Hematopoietic multipotent progenitor cell treated with erythropoietin and hydrocortisone succinate and interleukin-3 and kit ligand, for 6 days (in vitro differentiated cells): ENCODE data around the gene GRAP2.

Experiments used
- DNase-seq: peaks from one replicate; pipeline ENCODE4 v3.0.0-alpha.2; 2015

GRAP2 gene

DNA sequence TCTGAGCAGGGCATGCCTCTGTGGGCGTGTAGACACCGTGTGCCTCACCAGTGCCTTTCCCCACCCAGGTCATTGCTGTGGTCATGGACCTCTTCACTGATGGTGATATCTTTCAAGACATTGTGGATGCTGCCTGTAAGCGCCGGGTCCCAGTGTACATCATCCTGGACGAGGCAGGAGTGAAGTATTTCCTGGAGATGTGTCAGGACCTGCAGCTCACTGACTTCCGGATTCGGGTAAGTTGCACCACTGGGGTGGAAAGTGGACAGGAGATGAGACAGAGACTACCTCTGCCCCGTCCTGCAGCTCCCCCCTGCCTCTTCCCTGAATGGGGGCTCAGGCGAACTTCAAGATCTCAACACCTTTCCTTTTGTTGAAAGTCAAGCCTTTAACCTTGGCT is 118.2 kb downstream of the GRAP2 start:
- DNase-seq: no peak

DNA sequence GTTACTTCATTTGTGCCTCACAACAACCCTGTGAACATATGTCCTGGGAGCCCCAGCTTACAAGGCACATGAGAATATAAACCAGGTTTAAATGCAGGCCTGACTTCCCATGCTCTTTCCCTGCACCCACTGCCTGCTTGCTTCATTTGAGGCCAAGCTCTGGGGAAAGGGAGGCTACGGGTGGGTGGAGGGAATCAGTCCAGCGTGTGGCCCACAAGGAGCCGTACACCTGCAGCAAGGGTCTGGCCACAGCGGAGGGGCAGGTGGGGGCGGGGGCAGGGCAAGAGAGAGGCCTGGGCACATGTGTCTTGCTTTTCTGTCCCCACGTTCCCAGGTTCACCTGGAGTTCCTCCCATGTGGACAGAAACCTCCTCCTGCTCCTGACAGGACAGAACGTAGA is 120.1 kb downstream of the GRAP2 start:
- DNase-seq: no peak

DNA sequence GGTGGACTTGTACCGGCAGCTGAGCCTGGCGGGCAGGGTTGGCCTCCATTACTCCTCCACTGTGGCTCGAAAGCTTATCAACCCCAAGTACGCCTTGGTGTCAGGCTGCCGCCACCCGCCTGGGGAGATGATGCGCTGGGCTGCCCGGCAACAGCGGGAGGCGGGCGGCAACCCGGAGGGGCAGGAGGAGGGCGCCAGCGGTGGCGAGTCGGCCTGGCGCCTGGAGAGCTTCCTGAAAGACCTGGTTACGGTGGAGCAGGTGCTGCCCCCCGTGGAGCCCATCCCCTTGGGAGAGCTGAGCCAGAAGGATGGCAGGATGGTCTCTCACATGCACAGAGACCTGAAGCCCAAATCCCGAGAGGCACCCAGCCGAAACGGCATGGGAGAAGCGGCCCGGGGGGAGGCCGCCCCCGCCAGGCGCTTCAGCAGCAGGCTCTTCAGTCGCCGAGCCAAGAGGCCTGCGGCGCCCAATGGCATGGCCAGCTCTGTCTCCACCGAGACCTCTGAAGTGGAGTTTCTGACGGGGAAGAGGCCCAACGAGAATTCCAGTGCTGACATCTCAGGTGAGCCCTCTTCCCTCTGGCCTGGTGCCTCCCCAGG is 120.6 kb downstream of the GRAP2 start:
- DNase-seq: no peak

DNA sequence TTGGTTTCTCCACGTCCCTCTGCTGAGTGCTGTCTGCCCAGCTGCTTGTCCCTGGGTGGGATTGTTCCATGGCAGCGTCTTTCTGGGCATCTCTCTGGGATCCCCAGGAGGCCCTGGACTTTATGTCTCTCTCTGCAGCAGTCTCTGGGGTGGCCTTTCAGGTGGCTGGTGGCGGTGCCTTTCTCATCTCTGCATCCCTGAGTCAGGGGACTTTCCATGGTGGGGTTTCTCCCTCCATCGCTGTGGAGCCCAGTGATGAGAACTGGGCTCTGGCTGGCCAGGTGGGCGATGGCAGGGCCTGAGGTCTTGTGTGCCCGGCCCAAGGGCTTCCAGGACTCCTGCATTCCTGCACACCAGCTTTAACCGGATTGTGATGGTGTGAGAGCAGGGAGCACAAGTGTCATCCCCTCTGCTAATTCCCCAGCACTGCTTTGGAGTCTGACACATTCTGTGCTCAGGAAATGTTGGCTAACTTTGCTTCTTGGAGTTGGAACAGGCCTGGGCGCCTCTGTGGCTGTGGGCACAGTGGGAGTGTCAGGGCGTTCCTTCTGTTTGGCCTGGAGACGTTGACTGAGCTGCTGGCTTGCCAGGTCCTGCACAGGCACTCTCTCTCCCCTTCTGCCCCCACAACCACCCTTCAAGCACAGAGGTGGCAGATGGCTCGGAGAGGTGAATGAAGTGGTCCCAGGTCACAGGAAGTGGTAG is 121.8 kb downstream of the GRAP2 start:
- DNase-seq: no peak
